Stimulated activated CD4-positive, alpha-beta T cell treated with anti-CD3 and anti-CD28 coated beads, TNF-alpha, amount 100 ng/mL, for 1 hour (primary cell): ENCODE measurements around the gene MAP7.

Source experiments
- DNase-seq, 3 donors: peaks; one replicate each; pipeline ENCODE4 v3.0.0-alpha.2; 2020; ENCODE audit warnings: low read depth in 3 of 3, low spot score in 1 of 3

Gene MAP7

DNA sequence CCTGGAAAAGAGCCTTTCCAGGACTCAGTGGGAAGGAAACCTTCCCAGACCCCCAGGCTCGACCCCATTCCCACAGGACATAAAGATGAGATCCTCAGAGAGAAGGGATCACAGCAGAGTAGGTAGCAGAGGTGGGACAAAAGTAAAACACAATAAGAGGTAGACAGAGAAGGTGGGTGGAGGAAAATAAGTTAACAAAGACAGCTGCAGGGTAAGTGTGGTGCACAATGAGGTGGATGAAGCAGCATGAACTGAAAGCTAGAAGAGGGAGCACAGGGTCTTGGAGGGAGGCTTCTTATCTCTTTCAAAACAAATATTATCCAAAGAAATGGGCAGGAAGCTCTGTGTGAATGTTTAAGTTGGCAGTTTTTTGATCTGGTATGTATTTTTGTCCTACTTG, 14.0 kb upstream of the MAP7 start:
- DNase-seq: no peak

GRCh38 chr6:136563386-136564152, 13.3 kb upstream of the MAP7 start:
- no peak for DNase-seq

- no peak for DNase-seq
Observed at GRCh38 chr6:136562211-136562610, 12.0 kb upstream of the MAP7 start.

GRCh38 chr6:136553166-136553787, 3.1 kb upstream of the MAP7 start:
- no peak for DNase-seq

DNA sequence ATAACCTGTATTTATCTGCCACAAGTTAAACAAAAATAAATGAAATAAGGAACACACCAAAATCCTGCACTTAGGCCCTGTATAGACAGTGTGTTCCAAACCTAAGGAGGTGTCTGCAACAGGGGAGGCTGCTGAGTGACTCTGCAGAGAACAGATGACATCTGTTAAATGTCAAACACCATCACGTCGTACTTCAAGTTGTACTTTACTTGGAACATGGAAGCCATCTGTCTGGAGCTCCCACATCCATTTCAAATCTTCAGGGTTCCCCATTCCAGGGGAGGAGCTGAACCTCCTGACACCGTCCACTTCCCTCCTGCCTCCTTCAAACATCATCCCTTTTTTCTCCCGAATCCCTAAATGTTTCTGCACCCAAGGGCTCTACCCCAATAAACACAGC, 1.8 kb upstream of the MAP7 start:
- no peak for DNase-seq

- DNase-seq: no peak
Observed at GRCh38 chr6:136551103-136551502, 881 bp upstream of the MAP7 start.

DNA sequence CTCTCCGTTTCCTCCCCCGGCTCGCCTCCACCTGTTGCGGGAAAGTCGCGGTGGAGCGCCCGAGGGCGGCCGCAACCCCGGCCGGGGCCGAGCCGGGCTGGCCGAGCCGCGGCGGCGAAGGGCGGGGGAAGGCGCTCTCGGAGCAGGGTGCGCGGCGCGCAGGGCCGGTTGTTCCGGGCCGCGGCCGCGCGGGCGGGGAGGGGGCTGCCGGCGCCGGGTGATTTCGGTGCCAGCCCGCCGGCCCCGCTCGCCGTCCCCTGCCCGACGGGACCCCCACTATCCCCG, 235 bp downstream of the MAP7 start:
- no peak for DNase-seq

DNA sequence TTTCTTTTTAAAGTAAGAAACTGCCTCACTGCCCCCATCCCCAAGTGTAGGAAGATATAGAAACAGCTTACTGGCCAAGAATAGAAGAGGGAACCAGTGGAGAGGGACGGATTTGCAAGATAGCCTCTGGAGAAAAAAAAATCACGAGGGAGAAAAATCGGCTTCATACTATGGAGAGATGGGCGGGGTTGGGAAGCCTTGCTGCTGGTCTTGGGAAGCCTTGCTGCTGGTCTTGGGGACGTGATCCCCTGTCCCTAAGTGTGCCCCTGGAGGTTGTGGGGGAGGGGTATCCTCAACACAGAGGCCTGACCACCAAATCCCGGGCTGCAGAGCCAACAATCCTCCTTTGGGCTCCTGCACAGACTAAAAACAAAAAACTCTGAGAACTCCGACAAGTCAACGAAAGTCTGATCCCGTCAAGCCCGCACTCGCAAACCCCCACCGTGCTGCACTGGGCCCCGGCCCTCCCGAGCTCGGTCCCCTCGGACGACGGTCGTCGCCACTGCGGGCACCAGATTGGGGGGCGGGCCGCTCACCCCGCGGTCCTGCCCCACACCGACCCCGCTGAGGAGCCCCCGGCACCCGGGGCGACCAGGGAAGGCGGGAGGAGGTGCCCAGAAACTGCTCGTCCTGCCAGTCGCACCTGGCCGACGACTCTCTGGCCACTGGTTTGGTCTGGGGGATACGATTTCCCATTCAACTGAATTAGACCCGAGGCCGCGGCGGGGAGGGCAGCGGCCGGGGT, 750 bp downstream of the MAP7 start:
- DNase-seq: no peak

- no peak for DNase-seq
Observed at GRCh38 chr6:136548582-136549299, 1.5 kb downstream of the MAP7 start.

GRCh38 chr6:136547871-136548270, 2.4 kb downstream of the MAP7 start:
- no peak for DNase-seq

DNA sequence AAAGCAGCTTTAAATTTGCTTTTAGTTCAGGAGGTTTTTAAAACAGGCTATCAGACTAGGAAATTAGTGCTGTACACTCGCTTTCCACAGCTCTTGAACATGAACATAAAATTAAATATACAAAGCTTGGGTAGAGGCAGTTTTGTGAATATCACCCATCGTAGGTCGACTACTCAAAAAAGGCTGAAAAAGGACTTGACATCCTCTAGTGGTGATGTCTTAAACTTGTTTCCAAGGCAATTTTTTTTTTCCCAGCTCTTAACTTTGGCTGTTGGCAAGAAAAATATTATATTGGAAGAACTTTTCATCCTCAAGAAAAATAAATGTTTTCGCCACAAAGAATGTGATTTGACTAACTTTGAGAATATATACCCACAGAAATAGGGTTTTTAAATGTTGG, 2.9 kb downstream of the MAP7 start:
- DNase-seq: no peak

GRCh38 chr6:136546331-136546730, 3.9 kb downstream of the MAP7 start:
- no peak for DNase-seq

- no peak for DNase-seq
Observed at GRCh38 chr6:136544326-136544725, 5.9 kb downstream of the MAP7 start.

DNA sequence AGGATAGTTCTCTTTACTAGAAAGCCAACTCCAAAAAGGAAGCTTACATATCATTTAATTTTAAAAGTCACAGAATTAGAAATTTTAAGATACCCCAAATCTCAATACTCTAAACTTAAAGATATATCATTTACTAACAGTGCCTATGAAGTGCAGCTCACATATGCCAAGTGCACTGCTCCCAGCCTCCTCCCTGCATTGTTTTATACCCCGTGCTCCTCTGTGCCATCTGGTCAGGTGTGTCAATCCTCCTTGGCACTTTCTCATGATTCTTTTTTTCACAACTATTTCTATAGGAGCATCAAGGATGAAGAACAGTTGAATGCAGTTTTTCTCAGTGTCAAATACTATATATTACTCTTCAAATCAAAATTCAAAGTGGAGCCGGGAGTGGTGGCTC, 8.8 kb downstream of the MAP7 start:
- no peak for DNase-seq

- DNase-seq: no peak
Observed at GRCh38 chr6:136539967-136540652, 10.1 kb downstream of the MAP7 start.

DNA sequence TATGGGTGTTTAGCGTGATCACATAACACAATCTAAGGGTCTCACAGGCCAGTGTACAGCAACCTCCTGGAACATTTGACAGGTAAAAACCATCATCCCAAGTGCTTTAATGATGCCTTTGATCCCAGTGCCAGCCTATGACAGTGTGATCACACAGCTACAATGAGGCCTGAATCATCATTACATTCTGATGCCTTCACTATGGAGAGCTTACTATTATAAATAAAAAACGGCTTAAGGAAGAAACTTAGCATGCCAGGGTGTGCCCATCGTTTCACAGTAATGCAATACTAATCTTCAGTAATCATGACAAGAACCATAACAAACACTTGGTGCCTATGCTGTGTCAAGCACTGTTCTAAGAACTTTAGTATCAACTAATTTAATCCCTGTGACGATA, 11.4 kb downstream of the MAP7 start:
- DNase-seq: no peak

DNA sequence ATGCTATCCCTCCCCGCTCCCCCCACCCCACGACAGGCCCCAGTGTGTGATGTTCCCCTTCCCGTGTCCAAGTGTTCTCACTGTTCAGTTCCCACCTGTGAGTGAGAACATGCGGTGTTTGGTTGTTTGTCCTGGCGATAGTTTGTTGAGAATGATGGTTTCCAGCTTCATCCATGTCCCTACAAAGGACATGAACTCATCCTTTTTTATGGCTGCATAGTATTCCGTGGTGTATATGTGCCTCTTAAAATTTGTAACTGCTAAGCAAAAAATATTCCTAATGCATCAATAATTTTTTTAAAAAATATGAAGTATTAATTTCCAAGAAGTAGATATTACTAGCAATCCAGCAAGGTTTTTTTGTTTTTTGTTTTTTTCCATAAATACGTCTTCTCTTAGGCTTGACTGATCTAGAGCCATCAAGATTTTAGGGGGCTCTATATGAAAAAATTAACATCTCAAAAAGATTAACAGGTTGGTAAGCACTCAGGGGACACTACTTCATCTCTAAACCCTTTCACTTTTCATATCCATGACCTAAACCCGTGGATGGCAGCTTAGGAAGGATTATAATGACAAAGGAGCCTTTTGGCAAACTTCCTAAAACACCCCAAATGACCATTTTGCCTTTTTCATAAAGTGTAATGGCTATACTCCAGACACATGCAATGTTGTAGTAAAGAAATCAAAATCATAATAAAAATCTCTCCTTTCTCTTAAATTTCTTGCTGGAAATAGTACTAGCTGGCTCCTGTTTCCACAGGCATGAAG, 14.2 kb downstream of the MAP7 start:
- DNase-seq: no peak

DNA sequence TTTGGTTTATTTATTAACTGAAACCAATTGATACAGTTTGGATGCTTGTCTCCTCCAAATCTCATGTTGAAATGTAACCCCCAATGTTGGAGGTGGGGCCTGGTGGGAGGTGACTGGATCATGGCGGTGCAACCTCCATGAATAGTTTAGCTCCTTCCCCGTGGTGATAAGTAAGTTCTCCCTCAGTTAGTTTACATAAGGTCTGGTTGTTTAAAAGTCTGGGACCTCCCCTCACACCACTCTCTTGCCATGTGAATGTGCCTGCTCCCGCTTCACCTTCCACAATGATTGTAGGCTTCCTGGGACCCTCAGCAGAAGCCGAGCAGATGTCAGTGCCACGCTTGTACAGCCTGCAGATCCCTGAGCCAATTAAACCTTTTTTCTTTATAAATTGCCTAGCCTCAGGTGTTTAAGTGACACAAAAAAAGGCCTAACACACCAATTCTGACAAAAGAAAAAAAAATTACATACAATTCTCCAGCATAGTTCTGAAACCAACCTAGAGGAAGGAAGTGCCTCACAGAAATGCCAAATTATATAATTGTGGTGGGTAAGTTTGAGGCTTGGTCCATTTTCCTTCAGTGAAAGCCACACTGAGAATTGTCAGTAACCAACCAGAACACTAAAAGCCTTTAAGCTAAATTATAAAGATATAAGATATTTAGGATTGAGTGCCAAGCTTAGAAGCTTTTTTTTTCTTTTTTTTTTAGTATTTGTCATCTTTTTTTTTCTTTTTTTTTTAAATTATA, 15.0 kb downstream of the MAP7 start:
- no peak for DNase-seq

DNA sequence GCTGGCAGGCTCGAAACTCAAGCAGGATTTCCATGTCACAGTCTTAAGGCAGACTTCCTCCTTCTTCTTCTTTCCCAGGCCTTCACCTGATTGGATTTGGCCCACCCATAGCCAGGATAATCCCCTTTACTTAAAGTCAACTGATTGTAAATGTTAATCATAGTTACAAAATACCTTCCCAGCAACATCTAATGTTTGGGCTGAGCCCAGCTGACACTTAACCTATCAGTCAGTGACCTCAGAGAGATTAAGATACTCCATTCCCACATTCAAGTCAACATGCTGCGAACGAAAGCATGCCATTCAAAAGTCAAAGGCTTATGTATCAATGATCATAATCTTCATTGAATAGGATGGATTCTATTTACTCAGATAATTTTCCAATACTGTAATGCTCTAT, 16.0 kb downstream of the MAP7 start:
- no peak for DNase-seq

- DNase-seq: no peak
Observed at GRCh38 chr6:136533487-136533886, 16.7 kb downstream of the MAP7 start.
